ENCODE data around the gene TAF11. TPM values are rescaled to one million over a fixed set of nuclear protein-coding genes. Genes with fewer than 3 reads are reported as not detected.
A peak's percentile ranks its signal among the peaks of the same experiment; 100 is the strongest.

The TAF11 gene
- total RNA-seq, 1 experiment from 2014 or later = 49.4 TPM

DNA sequence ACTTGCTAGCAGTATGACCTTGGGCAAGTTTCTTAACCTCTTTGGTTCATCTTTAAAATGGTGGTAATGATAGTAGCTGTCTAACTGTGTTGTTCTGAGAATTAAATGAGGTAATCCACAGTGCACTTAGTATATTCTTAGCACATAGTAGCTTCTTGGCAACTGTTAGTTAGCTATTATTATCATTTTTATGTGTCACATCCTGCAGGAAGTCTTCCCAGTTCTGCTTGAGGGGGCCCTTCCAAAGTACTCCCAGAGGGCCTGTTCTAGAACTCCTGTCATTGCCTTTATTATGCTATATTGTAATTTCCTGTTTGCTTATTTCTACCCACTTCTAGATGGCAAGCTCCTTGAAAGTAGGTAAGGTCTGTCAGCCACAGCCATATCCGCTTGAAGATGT lies 31.8 kb upstream of the TAF11 start:
- TF ChIP-seq, protein P1, sequence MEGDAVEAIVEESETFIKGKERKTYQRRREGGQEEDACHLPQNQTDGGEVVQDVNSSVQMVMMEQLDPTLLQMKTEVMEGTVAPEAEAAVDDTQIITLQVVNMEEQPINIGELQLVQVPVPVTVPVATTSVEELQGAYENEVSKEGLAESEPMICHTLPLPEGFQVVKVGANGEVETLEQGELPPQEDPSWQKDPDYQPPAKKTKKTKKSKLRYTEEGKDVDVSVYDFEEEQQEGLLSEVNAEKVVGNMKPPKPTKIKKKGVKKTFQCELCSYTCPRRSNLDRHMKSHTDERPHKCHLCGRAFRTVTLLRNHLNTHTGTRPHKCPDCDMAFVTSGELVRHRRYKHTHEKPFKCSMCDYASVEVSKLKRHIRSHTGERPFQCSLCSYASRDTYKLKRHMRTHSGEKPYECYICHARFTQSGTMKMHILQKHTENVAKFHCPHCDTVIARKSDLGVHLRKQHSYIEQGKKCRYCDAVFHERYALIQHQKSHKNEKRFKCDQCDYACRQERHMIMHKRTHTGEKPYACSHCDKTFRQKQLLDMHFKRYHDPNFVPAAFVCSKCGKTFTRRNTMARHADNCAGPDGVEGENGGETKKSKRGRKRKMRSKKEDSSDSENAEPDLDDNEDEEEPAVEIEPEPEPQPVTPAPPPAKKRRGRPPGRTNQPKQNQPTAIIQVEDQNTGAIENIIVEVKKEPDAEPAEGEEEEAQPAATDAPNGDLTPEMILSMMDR (conservative IDR thresholded peaks at IDR 0.05) = no peak
- WGBS (ENCODE audit: extremely low coverage, insufficient read length, low lambda C conversion rate) = no CpG with 5 or more reads among the region's 1 CpG

More for the DNA sequence above, 31.8 kb upstream of the TAF11 start:
- Histone ChIP-seq H2BK20ac (ENCODE audit: low read depth, low read length, poor library complexity, severe bottlenecking) (no peak overlapping the region), H3K79me1 (ENCODE audit: insufficient read depth, low read depth, low read length, poor library complexity, severe bottlenecking) (peaks cover 3% of the 10 kb centered on the region), H2AFZ (ENCODE audit: low read length) (no peak overlapping the region), H2BK120ac (ENCODE audit: low read depth, low read length, poor library complexity, severe bottlenecking) (no peak overlapping the region), H4K20me1 (ENCODE audit: control insufficient read depth, insufficient read depth, insufficient read length) (no peaks in the 10 kb centered on the region), H4K91ac (ENCODE audit: insufficient read length, low read depth, low read length) (no peak overlapping the region), H3K18ac (ENCODE audit: insufficient read length, low read depth, low read length) (no peak overlapping the region), H4K8ac (replicated peaks; ENCODE audit: insufficient read length, low read depth, low read length) (no peak overlapping the region), H3K23ac (ENCODE audit: insufficient read length, low read depth, low read length) (no peak overlapping the region), H3K4ac (ENCODE audit: low read depth, low read length) (no peak overlapping the region), H3K4me2 (ENCODE audit: insufficient read depth, insufficient read length, low read length) (no peak overlapping the region), H2BK15ac (ENCODE audit: low read depth, low read length) (no peak overlapping the region), H2AK5ac (ENCODE audit: insufficient read length, low read length) (no peak overlapping the region), H3K4me1 (ENCODE audit: insufficient read depth, low read length) (no peaks in the 10 kb centered on the region), H3K9me3 (ENCODE audit: control insufficient read depth, low read depth, low read length) (no peaks in the 10 kb centered on the region), H3K27ac (ENCODE audit: insufficient read length, low read depth, low read length) (no peak overlapping the region), H2BK5ac (ENCODE audit: insufficient read length, low read length) (no peak overlapping the region), H4K5ac (ENCODE audit: insufficient read length, low read depth, low read length) (no peak overlapping the region), H3K23me2 (ENCODE audit: insufficient read length, low read depth, low read length, poor library complexity, severe bottlenecking) (no peaks in the 10 kb centered on the region), H3K9ac (ENCODE audit: extremely low read depth, insufficient read length, low read length) (no peak overlapping the region), H3K56ac (ENCODE audit: insufficient read length, low read depth, low read length) (no peak overlapping the region), H3K79me2 (ENCODE audit: insufficient read depth, low read length) (no peaks in the 10 kb centered on the region), H3T11ph (ENCODE audit: low read length) (no peak overlapping the region), H3K27me3 (ENCODE audit: insufficient read depth, low read length) (no peaks in the 10 kb centered on the region), H3K14ac (ENCODE audit: insufficient read depth, low read length) (no peak overlapping the region), H2BK12ac (ENCODE audit: insufficient read length, low read depth, low read length) (no peak overlapping the region)
- Mint-ChIP-seq H3K36me3 (ENCODE audit: insufficient read depth in 1 of 3, low read depth in 3 of 3) (peaks cover 0 to 2% (median 0%) of the 10 kb centered on the region in 3 experiments; a peak in 1 of 7 replicates), H3K27me3 (ENCODE audit: low read depth) (no peaks in the 10 kb centered on the region), H3K27ac (peak overlapping the region in 1 of 3 experiments; percentile 59; a peak in 1 of 7 replicates), H3K4me1 (peaks cover 10 to 12% of the 10 kb centered on the region in 2 experiments), H3K4me3 (no peak overlapping the region), H3K9me3 (no peaks in the 10 kb centered on the region)
- no peak for DNase-seq
